ENCODE measurements around the gene EHD2.

EHD2 gene

GRCh38 chr19:47693489-47693888 lies 19.7 kb upstream of the EHD2 start:
- Histone ChIP-seq H3K36me3 (ENCODE audit: control insufficient read depth in 1 of 2, insufficient read depth in 2 of 2, low read length in 2 of 2) (peaks cover 4 to 21% of the 10 kb centered on the region in 2 donors), H3K27ac (ENCODE audit: low read length) (no peak overlapping the region), H3K4me3 (ENCODE audit: low read depth in 1 of 2, low read length in 2 of 2) (no peak overlapping the region)

GRCh38 chr19:47693903-47694302 lies 19.3 kb upstream of the EHD2 start:
- H3K27me3 ChIP-seq (ENCODE audit: low read depth, low read length): no peaks in the 10 kb centered on the region
- H3K4me3 ChIP-seq (ENCODE audit: low read depth in 1 of 2, low read length in 2 of 2): no peak overlapping the region
- H3K27ac ChIP-seq (ENCODE audit: low read length): no peak overlapping the region
- no peaks in the 10 kb centered on the region for H3K9me3 ChIP-seq (ENCODE audit: control insufficient read depth in 1 of 2, low read length in 2 of 2)
- peaks cover 4 to 25% of the 10 kb centered on the region in 2 donors for H3K36me3 ChIP-seq (ENCODE audit: control insufficient read depth in 1 of 2, insufficient read depth in 2 of 2, low read length in 2 of 2)
- H3K4me1 ChIP-seq (ENCODE audit: control insufficient read depth in 1 of 2, insufficient read depth in 2 of 2, low read length in 2 of 2): peaks cover 0 to 6% of the 10 kb centered on the region in 2 donors

More at GRCh38 chr19:47693489-47693888, 19.7 kb upstream of the EHD2 start:
- Histone ChIP-seq H3K4me1 (ENCODE audit: control insufficient read depth in 1 of 2, insufficient read depth in 2 of 2, low read length in 2 of 2) (peaks cover 0 to 6% of the 10 kb centered on the region in 2 donors), H3K27me3 (ENCODE audit: low read depth, low read length) (no peaks in the 10 kb centered on the region), H3K9me3 (ENCODE audit: control insufficient read depth in 1 of 2, low read length in 2 of 2) (no peaks in the 10 kb centered on the region)

- H3K4me3 ChIP-seq (ENCODE audit: low read depth in 1 of 2, low read length in 2 of 2): no peak overlapping the region
- H3K4me1 ChIP-seq (ENCODE audit: control insufficient read depth in 1 of 2, insufficient read depth in 2 of 2, low read length in 2 of 2): peaks cover 0 to 6% of the 10 kb centered on the region in 2 donors
- no peaks in the 10 kb centered on the region for H3K9me3 ChIP-seq (ENCODE audit: control insufficient read depth in 1 of 2, low read length in 2 of 2)
- peaks cover 4 to 33% of the 10 kb centered on the region in 2 donors for H3K36me3 ChIP-seq (ENCODE audit: control insufficient read depth in 1 of 2, insufficient read depth in 2 of 2, low read length in 2 of 2)
- H3K27ac ChIP-seq (ENCODE audit: low read length): no peak overlapping the region
- H3K27me3 ChIP-seq (ENCODE audit: low read depth, low read length): no peaks in the 10 kb centered on the region
These were observed 18.6 kb upstream of the EHD2 start for GRCh38 chr19:47694466-47695273.

GRCh38 chr19:47695533-47696262 lies 17.5 kb upstream of the EHD2 start:
- Histone ChIP-seq H3K9me3 (ENCODE audit: control insufficient read depth in 1 of 2, low read length in 2 of 2) (no peaks in the 10 kb centered on the region), H3K27ac (ENCODE audit: low read length) (no peak overlapping the region), H3K4me1 (ENCODE audit: control insufficient read depth in 1 of 2, insufficient read depth in 2 of 2, low read length in 2 of 2) (peaks cover 0 to 6% of the 10 kb centered on the region in 2 donors), H3K4me3 (ENCODE audit: low read depth in 1 of 2, low read length in 2 of 2) (no peak overlapping the region), H3K36me3 (ENCODE audit: control insufficient read depth in 1 of 2, insufficient read depth in 2 of 2, low read length in 2 of 2) (peaks cover 4 to 35% of the 10 kb centered on the region in 2 donors), H3K27me3 (ENCODE audit: low read depth, low read length) (no peaks in the 10 kb centered on the region)

GRCh38 chr19:47696635-47697034 lies 16.6 kb upstream of the EHD2 start:
- Histone ChIP-seq H3K27ac (ENCODE audit: low read length) (no peak overlapping the region), H3K27me3 (ENCODE audit: low read depth, low read length) (no peaks in the 10 kb centered on the region), H3K4me1 (ENCODE audit: control insufficient read depth in 1 of 2, insufficient read depth in 2 of 2, low read length in 2 of 2) (peaks cover 0 to 6% of the 10 kb centered on the region in 2 donors), H3K9me3 (ENCODE audit: control insufficient read depth in 1 of 2, low read length in 2 of 2) (no peaks in the 10 kb centered on the region), H3K4me3 (ENCODE audit: low read depth in 1 of 2, low read length in 2 of 2) (no peak overlapping the region), H3K36me3 (ENCODE audit: control insufficient read depth in 1 of 2, insufficient read depth in 2 of 2, low read length in 2 of 2) (peaks cover 0 to 37% of the 10 kb centered on the region in 2 donors)

DNA sequence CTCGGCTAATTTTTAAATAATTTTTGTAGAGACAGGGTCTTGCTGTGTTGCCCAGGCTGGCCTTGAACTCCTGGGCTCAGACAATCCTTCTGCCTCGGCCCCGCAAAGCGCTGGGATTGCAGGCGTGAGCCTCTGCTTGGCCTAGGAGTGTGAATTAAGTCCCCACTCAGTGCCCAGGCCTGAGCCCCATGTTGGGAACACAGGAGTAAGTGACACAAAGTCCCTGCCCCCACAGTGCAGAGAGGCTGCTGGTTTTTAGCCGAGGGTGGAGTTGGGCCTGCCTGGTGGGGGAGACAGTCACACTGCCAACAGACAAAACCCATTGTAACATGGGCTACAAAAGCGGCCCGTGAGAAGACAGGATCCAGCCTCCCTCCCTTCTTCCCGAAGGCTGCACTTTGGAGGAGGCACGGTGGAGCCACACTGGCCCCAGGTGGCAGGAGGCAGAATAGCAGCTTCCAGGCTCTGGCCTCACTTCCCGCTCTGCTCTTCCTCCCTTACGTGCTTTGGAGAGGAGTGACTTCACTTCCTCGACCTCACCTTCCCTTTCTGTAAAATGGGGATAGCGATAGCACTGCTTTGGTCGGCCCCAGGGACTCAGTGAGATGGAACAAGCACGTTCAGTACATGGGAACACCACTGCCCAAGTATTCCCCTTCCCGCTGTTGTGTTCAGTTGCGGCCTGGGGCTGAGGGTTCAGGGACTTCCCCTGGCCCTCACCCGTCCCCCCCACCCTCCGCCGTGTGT lies 15.2 kb upstream of the EHD2 start:
- H3K36me3 ChIP-seq (ENCODE audit: control insufficient read depth in 1 of 2, insufficient read depth in 2 of 2, low read length in 2 of 2): peaks cover 0 to 45% of the 10 kb centered on the region in 2 donors
- no peaks in the 10 kb centered on the region for H3K27me3 ChIP-seq (ENCODE audit: low read depth, low read length)
- H3K27ac ChIP-seq (ENCODE audit: low read length): peak overlapping the region; percentile 14
- H3K4me1 ChIP-seq (ENCODE audit: control insufficient read depth in 1 of 2, insufficient read depth in 2 of 2, low read length in 2 of 2): peaks cover 0 to 6% of the 10 kb centered on the region in 2 donors
- no peaks in the 10 kb centered on the region for H3K9me3 ChIP-seq (ENCODE audit: control insufficient read depth in 1 of 2, low read length in 2 of 2)
- H3K4me3 ChIP-seq (ENCODE audit: low read depth in 1 of 2, low read length in 2 of 2): no peak overlapping the region

DNA sequence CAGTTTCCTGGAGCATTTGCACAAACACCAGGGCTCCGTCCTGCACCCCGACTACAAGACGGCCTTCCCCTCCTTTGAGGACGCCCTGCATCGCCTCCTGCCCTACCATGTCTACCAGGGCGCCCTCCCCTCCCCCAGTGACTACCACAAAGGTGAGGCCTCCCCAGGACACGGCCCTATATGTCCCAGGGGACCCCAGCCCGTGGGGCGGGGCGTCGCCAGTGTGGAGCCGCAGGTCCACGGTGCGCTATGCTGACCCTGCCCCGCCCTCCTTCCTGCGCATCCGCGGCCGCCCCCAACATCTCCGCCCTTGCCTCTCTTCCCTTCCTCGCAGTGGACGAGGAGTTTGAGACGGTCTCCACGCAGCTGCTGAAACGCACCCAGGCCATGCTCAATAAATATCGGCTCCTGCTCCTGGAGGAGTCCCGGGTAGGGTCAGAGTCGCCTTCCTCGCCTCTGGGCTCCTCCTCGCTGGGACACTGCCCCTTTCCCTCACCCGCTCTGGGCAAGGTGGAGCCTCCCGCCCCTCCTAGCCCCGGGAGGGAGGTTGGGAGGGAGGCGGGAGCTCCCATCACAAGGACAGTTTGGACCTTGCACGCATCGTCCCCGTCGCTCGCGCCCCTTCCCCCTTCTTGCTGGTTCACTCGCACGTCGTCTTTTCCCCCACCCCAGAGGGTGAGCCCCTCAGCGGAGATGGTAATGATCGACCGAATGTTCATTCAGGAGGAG lies 14.4 kb upstream of the EHD2 start:
- H3K27ac ChIP-seq (ENCODE audit: low read length): no peak overlapping the region
- H3K36me3 ChIP-seq (ENCODE audit: control insufficient read depth in 1 of 2, insufficient read depth in 2 of 2, low read length in 2 of 2): peaks cover 4 to 48% of the 10 kb centered on the region in 2 donors
- H3K4me1 ChIP-seq (ENCODE audit: control insufficient read depth in 1 of 2, insufficient read depth in 2 of 2, low read length in 2 of 2): peaks cover 0 to 6% of the 10 kb centered on the region in 2 donors
- no peak overlapping the region for H3K4me3 ChIP-seq (ENCODE audit: low read depth in 1 of 2, low read length in 2 of 2)
- H3K27me3 ChIP-seq (ENCODE audit: low read depth, low read length): no peaks in the 10 kb centered on the region
- no peaks in the 10 kb centered on the region for H3K9me3 ChIP-seq (ENCODE audit: control insufficient read depth in 1 of 2, low read length in 2 of 2)

- Histone ChIP-seq H3K27ac (ENCODE audit: low read length) (no peak overlapping the region), H3K4me1 (ENCODE audit: control insufficient read depth in 1 of 2, insufficient read depth in 2 of 2, low read length in 2 of 2) (peaks cover 0 to 6% of the 10 kb centered on the region in 2 donors), H3K9me3 (ENCODE audit: control insufficient read depth in 1 of 2, low read length in 2 of 2) (no peaks in the 10 kb centered on the region), H3K4me3 (ENCODE audit: low read depth in 1 of 2, low read length in 2 of 2) (no peak overlapping the region), H3K27me3 (ENCODE audit: low read depth, low read length) (no peaks in the 10 kb centered on the region), H3K36me3 (ENCODE audit: control insufficient read depth in 1 of 2, insufficient read depth in 2 of 2, low read length in 2 of 2) (peaks cover 4 to 48% of the 10 kb centered on the region in 2 donors)
These were observed 13.8 kb upstream of the EHD2 start for GRCh38 chr19:47699360-47699917.

DNA sequence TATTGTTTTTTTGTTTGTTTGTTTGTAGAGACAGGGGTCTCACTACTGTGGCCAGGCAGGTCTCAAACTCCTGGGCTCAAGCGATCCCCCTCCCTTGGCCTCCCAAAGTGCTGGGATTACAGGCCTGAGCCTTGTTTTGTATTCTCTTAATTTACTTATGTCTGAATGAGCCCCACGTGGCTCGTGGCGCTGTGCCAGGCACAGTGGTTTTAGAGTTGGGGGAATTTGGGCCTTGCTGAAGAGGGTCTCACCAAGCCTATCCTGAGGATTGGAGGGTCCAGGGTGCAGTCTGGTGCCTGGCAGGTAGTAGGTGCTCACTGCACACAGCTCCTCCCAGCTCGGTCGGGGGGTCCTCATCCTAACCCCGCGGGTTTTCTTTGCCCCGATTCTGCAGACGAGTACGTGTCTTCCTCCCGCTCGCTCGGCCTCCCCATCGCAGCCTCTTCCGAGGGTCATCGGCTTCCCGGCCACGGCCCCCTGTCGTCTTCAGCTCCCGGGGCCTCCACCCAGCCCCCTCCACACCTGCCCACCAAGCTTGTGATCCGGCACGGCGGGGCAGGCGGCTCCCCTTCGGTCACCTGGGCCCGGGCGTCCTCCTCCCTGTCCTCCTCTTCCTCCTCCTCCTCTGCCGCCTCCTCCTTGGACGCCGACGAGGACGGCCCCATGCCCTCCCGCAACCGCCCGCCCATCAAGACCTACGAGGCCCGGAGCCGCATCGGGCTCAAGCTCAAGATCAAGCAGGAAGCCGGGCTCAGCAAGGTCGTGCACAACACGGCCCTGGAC lies 12.1 kb upstream of the EHD2 start:
- peaks cover 4 to 42% of the 10 kb centered on the region in 2 donors for H3K36me3 ChIP-seq (ENCODE audit: control insufficient read depth in 1 of 2, insufficient read depth in 2 of 2, low read length in 2 of 2)
- no peak overlapping the region for H3K4me3 ChIP-seq (ENCODE audit: low read depth in 1 of 2, low read length in 2 of 2)
- no peaks in the 10 kb centered on the region for H3K27me3 ChIP-seq (ENCODE audit: low read depth, low read length)
- no peak overlapping the region for H3K27ac ChIP-seq (ENCODE audit: low read length)
- peaks cover 0 to 6% of the 10 kb centered on the region in 2 donors for H3K4me1 ChIP-seq (ENCODE audit: control insufficient read depth in 1 of 2, insufficient read depth in 2 of 2, low read length in 2 of 2)
- no peaks in the 10 kb centered on the region for H3K9me3 ChIP-seq (ENCODE audit: control insufficient read depth in 1 of 2, low read length in 2 of 2)
